LHCN-M2 (cell line): Measurements from ENCODE around the gene STEEP1. TPM values are rescaled to one million over a fixed set of nuclear protein-coding genes. Genes with fewer than 3 reads are reported as not detected.

Source experiments
- DNase-seq: peaks from one replicate; pipeline ENCODE4 v3.0.0-alpha.2; 2012; ENCODE audit warnings: low read depth
- polyA plus RNA-seq: library from polyadenylated mRNA; unstranded; fragments of >200 nt; gene quantifications from one replicate; pipeline ENCODE4 v1.2.1, GENCODE V29; 2012; ENCODE audit warnings: missing spikeins
- total RNA-seq: library from RNA; depleted of rRNA; stranded (reverse); fragments of >200 nt; gene quantifications from 2 replicates; pipeline ENCODE4 v1.2.3, GENCODE V29; 2014; rRNA removed

The STEEP1 gene
- 19.1 and 24.5 TPM in 2 replicates for total RNA-seq
- 15.1 TPM for polyA plus RNA-seq

- peak; percentile 91 for DNase-seq
These were observed at the start of gene STEEP1 for GRCh38 chrX:119565107-119565663. STEEP1 (minus strand) TSS chrX:119565409; CDS start chrX:119565355, 54 bp downstream.

DNA sequence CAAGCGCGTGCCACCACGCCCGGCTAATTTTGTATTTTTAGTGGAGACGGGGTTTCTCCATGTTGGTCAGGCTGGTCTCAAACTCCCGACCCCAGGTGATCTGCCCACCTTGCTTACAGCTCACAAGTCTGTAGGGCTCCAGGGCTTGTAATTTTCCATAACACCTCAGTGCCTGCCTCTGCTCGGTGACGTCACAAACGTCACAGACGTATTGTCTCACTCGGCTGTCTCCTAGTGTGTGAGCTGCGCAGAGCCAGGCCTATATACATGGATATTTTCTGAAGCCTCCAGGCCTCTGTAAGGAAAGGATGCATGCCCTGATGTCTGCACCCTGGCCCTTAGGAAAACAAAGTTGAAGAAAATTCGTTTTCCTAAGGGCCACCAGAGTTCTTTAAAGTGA lies 49.6 kb upstream of the STEEP1 start:
- DNase-seq, result no peak

GRCh38 chrX:119607018-119607389 lies 41.8 kb upstream of the STEEP1 start:
- DNase-seq, result no peak

- peak; percentile 89 for DNase-seq
These were observed 41.2 kb upstream of the STEEP1 start, which contains the start of gene NKRF for GRCh38 chrX:119606280-119607017. NKRF (minus strand) TSS chrX:119606424.

DNA sequence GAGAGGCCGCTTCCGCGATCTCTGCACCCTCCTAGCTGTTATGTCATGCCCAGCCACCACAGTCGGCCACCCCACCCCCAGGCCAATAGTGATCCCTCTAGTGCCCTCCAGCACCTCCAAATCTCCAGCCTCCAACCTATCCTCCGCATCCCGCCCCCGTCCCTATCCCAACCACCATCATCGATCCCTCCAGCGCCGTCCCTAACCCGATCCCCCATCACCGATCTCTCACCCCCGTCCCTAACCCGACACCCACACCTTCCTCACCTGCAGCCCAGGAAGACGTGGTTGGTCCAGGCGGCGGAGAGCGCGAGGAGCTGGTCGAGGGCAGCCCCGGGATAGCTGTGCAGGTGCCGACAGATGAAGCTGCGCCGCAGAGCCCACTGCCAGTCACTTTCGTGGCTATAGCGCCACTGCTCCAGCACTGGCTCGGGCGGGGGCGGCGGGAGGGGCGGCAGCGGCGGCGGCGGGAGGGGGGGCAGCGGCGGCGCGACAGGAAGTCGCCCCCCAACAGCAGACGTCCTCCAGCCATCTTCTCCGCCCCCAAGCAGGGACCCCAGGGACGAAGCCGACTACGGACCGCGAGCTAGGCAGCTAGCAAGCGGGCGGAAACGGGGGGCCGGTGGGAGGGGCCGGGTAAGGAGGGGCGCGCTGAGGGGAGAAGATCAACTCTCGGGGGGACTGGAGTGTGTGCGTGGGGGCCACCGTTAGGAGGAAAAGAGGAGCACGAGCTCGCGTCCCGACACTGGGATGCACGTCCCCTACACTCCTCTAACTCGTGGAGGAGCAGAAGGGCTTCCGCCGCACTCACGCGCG lies 40.5 kb upstream of the STEEP1 start:
- no peak for DNase-seq

GRCh38 chrX:119604766-119605463 lies 39.7 kb upstream of the STEEP1 start:
- no peak for DNase-seq

- DNase-seq, result peak; percentile 34
These were observed 37.6 kb upstream of the STEEP1 start for GRCh38 chrX:119602701-119603255.

DNA sequence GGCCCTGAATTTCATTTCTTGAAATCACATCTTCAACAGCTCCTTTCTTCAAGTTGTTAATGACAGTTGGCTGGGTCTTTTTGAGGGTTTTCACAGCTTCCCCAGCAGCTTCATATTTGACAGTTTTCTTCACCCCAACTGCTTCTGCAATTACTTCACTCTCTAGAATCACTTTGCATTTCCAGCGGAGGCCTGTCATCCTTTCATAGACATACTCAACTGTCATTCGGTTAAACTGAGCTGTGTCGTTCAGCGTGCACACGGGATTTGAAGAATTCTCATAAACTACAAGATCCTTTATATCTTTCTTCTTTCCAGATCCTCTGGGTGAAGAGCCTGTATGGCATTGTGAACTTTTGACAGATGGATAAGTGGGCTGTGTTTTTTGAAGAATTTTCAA lies 24.6 kb upstream of the STEEP1 start:
- DNase-seq, result no peak

DNA sequence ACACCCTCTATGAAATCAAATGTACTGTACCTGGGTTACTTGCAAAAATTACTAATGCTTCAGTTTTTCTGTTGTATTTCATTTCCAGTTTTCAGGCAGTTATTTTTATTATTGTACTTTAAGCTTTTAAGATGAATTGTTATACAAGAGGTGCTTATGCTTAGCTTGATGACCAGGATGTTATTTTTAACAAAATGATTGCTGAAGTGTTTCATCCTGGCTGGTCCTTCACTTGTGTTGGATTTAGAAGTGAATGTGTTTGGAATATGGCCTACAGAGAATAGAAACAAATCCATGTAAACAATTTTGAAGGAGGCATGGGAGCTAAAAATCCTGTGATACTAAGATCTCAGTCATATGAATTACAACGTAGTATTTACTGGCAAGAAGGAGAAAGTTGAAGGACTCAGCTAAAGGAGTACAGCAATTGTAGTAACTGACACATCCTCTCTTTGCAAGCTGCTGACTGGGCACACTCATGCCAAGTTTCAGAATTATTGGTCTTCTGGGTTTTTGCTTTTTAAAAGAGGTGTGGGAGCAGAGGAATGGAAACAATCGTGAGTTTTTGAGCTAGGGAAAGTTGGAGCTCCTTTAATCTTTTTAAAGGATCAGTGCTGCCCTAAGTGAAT lies 18.3 kb upstream of the STEEP1 start:
- no peak for DNase-seq

GRCh38 chrX:119579414-119579813 lies 14.2 kb upstream of the STEEP1 start:
- DNase-seq, result no peak

DNA sequence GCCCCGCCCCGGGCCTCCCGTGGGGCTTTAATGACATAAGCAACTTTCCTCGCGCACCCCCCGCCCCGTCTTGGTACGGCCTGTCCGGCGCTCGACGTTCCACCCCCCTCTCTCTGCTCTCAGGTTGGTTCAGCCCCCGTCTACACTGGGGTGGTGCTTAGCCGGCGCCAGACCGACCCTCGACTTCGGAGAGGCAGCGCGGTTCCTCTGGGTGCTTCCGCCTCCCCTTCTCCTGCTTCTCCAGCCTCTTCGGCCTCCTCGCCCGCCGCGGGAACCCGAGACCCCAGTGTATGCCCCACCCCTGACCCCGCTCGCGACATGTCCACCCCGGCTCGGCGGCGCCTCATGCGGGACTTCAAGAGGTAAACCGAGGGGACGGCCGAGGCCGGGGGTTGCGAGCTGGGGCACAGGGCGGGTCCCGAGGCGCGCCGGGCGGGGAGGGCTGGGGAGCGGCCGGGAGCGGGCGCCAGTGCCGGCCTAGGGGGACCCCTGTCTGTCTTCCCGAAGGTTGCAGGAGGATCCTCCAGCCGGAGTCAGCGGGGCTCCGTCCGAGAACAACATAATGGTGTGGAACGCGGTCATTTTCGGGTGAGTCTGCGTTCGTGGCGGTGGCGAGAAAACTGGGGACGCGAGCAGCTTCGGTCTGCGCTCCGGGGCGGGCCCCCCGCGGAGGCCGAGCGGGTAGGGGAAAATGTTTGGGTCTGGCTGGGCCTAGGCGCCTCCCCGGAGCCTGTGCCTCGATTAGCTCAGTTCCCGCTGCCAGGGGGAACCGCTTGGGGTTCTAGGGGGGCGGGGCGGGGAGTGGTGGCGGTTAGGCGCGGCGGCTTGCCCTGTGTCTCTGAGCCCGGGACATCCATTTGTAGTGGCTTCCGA lies 9.4 kb upstream of the STEEP1 start, which contains the start of gene UBE2A:
TSS of gene UBE2A (plus strand) at position 170 of the 873 bp plus-strand sequence. CDS start at position 319, 149 bp downstream.
- DNase-seq, result peak; percentile 84

DNA sequence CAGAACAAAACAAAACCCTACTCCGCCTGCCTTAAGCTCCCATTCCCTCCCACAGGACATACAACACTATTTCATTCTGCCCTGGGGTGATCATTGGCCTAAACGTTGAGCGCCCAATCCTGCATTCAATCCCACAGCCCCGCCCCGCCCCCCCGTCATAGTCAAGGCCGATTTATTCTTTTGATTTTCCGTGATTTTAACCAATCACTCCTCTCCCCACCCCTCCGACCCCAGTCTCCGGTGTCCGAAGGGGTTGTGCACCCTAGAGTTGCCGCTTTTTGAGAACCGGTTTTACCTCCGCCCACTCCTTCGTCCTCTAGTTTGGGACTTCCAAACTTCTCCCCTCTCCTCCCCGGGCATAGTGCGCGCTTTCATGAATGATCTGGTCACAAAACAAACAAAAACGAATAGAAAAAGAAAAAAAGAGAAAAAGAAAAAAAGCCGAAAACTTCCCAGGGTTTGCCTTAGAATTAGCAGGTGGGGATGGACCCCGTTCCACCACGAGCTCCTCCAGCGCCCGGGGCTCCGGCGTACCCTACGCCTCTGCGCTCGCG lies 8.7 kb upstream of the STEEP1 start:
- peak; percentile 50 for DNase-seq

DNA sequence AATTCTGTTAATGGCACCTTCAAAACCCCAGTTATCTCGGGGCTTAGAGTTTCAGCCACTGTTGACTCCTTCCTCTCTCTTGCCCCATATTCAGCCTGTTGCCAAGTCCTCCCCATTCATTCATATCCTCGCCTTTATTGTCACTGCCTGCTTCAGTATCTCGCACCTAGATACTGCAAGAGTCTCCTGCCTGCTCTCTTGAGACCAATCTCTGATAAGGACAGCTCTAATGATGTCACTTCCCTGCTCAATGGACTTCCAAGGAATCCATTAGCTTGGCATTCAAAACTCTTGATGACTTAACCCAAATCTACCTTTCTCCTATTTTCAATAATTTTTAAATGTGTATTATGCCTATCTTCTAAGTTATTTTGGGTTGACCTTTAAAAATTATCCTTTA lies 8.0 kb upstream of the STEEP1 start:
- no peak for DNase-seq

DNA sequence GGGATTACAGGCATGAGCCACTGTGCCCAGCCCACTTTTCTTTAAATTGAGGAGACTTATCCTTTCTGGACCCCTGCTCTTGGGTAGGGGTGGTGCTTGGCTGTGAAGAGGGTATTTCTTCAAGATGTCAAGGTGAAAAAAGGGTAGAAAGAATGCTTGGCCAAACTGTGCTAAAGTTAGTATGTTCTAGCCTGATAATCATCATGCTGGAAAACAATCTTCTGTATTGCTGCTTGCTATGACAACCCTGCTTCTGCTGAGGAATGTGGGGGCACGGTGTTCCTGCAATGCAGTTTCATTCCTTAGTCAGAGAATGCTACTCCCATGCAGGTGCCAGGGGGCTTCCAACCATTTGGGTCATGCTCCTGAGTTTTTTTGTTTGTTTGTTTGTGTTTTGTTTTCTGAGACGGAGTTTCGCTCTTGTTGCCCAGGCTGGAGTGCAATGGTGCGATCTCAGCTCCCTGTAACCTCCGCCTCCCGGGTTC lies 5.2 kb upstream of the STEEP1 start:
- no peak for DNase-seq

- DNase-seq, result no peak
These were observed 12.7 kb downstream of the STEEP1 start for GRCh38 chrX:119552508-119552907.

DNA sequence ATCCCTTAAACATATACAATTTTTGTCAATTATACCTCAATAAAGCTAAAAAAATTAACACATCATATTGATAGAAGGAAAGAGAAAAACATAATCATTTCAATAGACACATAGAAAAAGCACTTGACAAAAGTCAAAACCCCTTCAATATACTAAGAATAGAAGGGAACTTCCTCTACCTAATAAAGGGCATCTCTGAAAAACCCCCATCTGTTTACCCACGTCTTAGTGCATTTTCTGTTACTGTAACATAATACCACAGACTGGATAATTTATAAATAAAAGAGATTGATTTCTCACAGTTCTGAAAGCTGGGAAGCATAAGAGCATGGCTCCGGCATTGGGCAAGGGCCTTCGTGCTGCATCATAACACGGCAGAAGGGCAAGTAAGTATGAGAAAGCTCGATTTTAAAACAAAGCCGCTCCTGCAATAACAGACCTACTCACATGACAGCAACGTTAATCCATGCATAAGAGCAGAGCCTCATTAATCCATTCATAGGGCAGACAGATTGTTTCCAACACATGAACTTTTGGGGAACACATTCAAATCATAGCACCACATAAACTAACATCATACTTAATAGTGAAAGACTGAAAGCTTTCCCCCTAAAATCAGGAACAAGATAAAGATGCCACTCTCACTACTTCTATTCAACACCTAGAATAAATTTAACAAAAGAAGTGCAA lies 15.7 kb downstream of the STEEP1 start:
- no peak for DNase-seq

DNA sequence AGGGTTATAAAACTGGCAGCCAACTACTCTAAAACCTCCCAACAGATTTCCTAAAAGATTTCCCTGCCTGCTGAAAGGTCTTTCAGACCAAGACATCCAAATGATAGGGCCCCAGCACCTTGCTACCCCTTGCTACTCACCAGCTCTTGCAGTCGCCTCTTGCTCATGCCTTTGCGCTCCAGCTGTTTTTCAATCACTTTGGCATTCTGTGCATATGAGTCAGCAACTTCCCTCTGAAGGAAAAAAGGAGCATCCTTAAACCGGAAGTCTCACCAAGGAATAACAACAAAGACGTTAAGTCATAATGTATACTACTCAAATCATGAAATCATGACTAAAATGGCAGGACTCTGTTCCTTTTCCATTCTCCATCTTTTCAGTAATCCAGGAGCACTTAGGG lies 24.0 kb downstream of the STEEP1 start:
- DNase-seq, result peak; percentile 80

DNA sequence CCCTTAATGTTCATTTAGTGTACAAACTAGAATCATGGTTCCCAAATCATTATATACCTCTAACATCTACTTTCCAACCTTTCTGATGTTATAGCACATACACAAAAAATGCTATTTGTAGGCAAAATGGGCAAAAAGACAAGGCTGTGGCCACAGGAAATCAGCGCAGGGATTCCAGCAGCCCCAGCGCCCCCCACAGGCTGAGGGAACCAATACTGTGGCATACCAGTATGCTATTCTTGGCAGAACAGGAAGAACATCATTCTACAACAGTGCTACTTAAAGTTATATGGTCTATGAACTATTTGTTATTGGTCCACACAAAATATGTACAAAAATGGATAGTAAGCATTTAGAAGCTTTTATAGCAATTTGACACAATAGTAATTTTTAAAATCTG lies 25.3 kb downstream of the STEEP1 start:
- DNase-seq, result no peak

- no peak for DNase-seq
These were observed 27.7 kb downstream of the STEEP1 start for GRCh38 chrX:119537487-119537886.
